ENCODE measurements around the gene ALPL.

ALPL gene

DNA sequence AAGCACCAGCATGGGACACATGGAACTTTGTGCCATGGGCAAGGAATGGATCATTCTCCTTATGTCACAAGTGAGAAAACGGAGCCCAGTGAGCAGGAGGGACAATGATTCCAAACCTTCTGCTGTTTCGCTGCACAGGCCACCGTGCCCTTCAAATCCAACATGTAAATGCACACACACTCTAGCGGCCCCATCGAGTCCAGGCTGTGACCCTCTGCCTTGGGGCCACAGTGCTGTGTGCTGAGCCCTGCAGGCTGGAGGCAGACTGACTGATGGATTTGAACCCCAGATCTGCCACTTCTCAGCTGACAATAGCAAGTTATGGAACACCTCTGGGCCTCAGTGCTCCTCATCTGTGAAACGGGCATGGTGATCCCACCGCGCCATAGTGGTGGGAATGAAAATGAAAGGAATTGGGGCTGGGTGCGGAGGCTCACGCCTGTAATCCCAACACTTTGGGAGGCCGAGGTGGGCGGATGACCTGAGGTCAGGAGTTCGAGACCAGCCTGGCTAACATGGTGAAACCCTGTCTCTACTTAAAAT, 63.6 kb downstream of the ALPL start:
- no peak for ATAC-seq (ENCODE audit: low read depth)
- H3K27ac ChIP-seq (ENCODE audit: poor library complexity, severe bottlenecking) = no peak overlapping the region

DNA sequence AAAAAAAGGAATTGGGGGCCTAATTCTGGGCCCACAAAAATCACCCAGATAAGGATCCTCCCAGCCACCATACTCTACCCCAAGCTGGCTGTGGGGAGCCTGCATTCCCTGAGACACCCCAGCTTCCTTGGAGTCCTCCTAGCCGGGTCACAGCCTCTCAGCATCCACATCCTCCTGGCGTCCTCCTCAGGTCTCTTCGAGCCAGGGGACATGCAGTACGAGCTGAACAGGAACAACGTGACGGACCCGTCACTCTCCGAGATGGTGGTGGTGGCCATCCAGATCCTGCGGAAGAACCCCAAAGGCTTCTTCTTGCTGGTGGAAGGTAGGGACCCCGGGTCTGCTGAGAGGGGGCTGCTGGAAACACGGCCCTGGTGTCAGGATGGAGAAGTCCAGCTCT, 64.3 kb downstream of the ALPL start:
- Histone ChIP-seq H3K27me3 (ENCODE audit: insufficient read depth, poor library complexity, severe bottlenecking) (no peaks in the 10 kb centered on the region), H3K4me3 (ENCODE audit: severe bottlenecking) (no peak overlapping the region), H3K27ac (ENCODE audit: poor library complexity, severe bottlenecking) (no peak overlapping the region), H3K9me3 (ENCODE audit: severe bottlenecking) (no peaks in the 10 kb centered on the region), H3K4me1 (ENCODE audit: insufficient read depth, poor library complexity, severe bottlenecking) (peaks cover 2% of the 10 kb centered on the region), H3K36me3 (ENCODE audit: low read depth) (no peaks in the 10 kb centered on the region)
- TF ChIP-seq, protein P1, sequence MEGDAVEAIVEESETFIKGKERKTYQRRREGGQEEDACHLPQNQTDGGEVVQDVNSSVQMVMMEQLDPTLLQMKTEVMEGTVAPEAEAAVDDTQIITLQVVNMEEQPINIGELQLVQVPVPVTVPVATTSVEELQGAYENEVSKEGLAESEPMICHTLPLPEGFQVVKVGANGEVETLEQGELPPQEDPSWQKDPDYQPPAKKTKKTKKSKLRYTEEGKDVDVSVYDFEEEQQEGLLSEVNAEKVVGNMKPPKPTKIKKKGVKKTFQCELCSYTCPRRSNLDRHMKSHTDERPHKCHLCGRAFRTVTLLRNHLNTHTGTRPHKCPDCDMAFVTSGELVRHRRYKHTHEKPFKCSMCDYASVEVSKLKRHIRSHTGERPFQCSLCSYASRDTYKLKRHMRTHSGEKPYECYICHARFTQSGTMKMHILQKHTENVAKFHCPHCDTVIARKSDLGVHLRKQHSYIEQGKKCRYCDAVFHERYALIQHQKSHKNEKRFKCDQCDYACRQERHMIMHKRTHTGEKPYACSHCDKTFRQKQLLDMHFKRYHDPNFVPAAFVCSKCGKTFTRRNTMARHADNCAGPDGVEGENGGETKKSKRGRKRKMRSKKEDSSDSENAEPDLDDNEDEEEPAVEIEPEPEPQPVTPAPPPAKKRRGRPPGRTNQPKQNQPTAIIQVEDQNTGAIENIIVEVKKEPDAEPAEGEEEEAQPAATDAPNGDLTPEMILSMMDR (IDR thresholded peaks at IDR 0.05; ENCODE audit: poor library complexity, severe bottlenecking) = no peak
- no peak for ATAC-seq (ENCODE audit: low read depth)
- no peak for DNase-seq (ENCODE audit: low spot score)

More for the DNA sequence above, 63.6 kb downstream of the ALPL start:
- no peak overlapping the region for H3K4me3 ChIP-seq (ENCODE audit: severe bottlenecking)
- TF ChIP-seq, protein P1 (IDR thresholded peaks at IDR 0.05; ENCODE audit: poor library complexity, severe bottlenecking) = no peak
- H3K4me1 ChIP-seq (ENCODE audit: insufficient read depth, poor library complexity, severe bottlenecking) = peaks cover 2% of the 10 kb centered on the region
- no peak for DNase-seq (ENCODE audit: low spot score)
- no peaks in the 10 kb centered on the region for H3K36me3 ChIP-seq (ENCODE audit: low read depth)
- H3K9me3 ChIP-seq (ENCODE audit: severe bottlenecking) = no peaks in the 10 kb centered on the region
- H3K27me3 ChIP-seq (ENCODE audit: insufficient read depth, poor library complexity, severe bottlenecking) = no peaks in the 10 kb centered on the region

DNA sequence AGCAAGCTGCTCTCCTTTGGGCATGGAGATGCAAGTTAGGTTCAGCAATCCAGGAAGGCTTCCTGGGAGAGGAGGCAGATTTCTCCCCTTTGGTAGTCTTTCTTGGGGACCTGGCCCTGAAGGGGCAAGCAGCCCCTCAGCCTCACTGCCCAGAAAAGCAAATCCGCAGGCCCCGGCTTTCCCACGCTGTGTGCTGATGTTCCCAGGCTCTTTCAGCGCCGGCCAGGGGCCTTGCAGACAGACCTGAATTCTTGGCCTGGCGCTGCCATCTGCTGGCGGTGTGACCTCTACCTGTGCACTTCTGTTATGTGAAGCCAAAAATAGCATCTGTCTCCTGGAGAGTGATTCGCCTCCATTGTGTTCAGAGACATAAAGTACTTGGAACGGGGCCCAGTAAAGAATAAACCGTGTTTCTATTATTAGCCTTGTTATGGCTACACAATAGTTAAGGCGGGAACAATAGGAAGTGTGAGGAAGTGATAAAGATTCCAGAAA, 64.8 kb downstream of the ALPL start:
- DNase-seq (ENCODE audit: low spot score) (no peak), ATAC-seq (ENCODE audit: low read depth) (peak; percentile 93)
- Histone ChIP-seq H3K27ac (ENCODE audit: poor library complexity, severe bottlenecking) (no peak overlapping the region), H3K4me3 (ENCODE audit: severe bottlenecking) (no peak overlapping the region), H3K36me3 (ENCODE audit: low read depth) (no peaks in the 10 kb centered on the region), H3K27me3 (ENCODE audit: insufficient read depth, poor library complexity, severe bottlenecking) (no peaks in the 10 kb centered on the region), H3K4me1 (ENCODE audit: insufficient read depth, poor library complexity, severe bottlenecking) (peaks cover 2% of the 10 kb centered on the region), H3K9me3 (ENCODE audit: severe bottlenecking) (no peaks in the 10 kb centered on the region)
- TF ChIP-seq, protein P1 (IDR thresholded peaks at IDR 0.05; ENCODE audit: poor library complexity, severe bottlenecking) = peak; percentile 79

DNA sequence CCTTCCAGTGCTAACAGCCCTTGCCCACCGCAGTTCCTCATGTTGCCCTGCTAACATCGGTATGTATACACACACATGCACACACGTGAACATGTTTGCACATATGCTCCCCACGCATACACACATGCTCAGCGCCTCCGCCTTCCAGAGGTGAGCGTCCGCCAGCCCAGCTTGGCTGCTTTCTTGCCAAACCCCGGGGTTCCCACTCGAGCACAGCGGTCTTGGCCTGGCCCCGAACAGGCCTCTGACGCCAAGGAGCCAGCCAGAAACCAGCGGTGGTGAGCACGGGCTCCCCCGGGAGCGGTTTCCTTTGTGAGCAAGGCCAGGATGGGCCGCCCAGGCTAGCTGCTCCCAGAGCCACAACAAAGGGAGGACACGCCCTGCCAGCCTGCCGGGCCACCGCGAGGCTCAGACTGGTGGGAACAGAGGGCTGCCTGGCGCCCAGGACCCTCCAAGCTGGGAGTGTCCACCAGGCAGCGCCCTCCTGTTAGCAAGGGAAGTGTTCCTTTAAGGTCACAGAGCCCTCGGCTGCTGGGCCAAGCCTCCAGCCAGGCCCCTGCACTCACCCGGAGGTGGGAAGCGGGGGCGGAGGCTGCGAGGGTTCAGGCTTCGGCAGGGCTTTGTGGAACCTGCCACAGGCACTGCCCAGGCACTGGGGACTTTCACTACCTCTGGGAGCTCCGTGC, 65.4 kb downstream of the ALPL start:
- TF ChIP-seq, protein P1 (IDR thresholded peaks at IDR 0.05; ENCODE audit: poor library complexity, severe bottlenecking) = peak; percentile 5
- Histone ChIP-seq H3K9me3 (ENCODE audit: severe bottlenecking) (no peaks in the 10 kb centered on the region), H3K27me3 (ENCODE audit: insufficient read depth, poor library complexity, severe bottlenecking) (no peaks in the 10 kb centered on the region), H3K27ac (ENCODE audit: poor library complexity, severe bottlenecking) (no peak overlapping the region), H3K4me3 (ENCODE audit: severe bottlenecking) (no peak overlapping the region), H3K36me3 (ENCODE audit: low read depth) (no peaks in the 10 kb centered on the region), H3K4me1 (ENCODE audit: insufficient read depth, poor library complexity, severe bottlenecking) (peaks cover 2% of the 10 kb centered on the region)
- peak; percentile 26; the same call in 1 of the 3 replicates for ATAC-seq (ENCODE audit: low read depth)
- DNase-seq (ENCODE audit: low spot score) = no peak
